NCI-H1092 treated with DMSO at 0.1 percent for 48 hours (cell line): Measurements from ENCODE around the gene CTDSP2.
"Not testable (repeated sequence)": the region's sequence is repeated elsewhere in the genome, so short reads cannot be mapped to it uniquely, and the experiment has no call there.

Experiments
- DNase-seq: peaks from one replicate; lab custom pipeline; 2025; lab: John Stamatoyannopoulos, UW

CTDSP2 gene, protein sequence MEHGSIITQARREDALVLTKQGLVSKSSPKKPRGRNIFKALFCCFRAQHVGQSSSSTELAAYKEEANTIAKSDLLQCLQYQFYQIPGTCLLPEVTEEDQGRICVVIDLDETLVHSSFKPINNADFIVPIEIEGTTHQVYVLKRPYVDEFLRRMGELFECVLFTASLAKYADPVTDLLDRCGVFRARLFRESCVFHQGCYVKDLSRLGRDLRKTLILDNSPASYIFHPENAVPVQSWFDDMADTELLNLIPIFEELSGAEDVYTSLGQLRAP

DNA sequence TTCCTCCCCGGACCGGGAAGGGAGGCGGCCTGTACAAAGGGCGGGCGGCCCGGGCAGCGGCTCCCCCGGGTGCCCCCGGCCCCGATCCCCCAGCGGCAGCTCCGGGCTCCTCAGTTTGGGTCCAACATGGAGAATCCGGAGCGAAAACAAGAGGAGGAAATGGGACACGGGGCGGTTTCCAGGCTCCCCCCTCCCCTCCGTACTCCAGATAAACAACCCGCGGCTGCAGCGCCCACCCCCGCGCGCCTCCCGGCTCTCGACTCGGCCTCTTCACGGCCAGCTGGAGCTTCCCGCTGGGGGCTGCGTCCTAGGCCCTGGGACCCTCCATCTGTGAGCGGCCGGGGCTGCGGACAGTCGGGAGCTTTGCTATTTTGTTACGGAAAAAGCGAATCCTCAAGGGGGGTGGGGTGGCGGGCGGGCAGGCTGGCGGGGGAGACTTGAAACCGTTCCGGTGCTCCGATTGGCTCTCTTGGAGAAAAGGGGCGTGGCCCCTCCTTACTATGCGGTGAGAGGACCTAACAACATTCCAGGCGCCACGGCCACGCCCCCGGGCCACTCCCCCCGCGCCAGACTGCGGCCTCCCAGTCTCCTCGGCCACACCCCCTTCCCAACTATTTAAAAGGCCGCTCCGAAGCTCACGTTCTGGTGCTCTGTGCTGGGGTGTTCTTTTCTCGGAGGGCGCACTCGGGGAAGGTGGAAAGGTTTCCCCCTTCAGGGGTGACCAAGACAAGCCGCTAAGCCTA lies at the start of gene CTDSP2:
CTDSP2 (minus strand) TSS at position 153 of the 743 bp plus-strand sequence. CDS start 294 bp downstream, outside the sequence.
- DNase-seq, result peak; percentile 90

DNA sequence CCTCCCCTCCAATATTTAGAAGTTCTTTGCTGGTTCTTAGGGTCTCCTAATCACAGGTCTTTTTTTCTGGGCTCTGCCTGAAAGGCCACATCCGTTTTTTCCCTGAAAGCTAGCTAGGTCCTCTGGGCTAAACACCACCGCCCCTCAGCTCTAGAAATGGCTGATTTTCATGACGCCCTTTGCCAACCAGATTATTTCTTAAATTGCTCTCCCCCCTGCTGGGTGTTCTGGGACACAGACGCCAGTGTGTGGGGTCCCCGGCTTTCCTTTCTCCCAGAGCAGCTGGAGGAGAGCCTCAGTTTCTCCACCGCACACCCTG lies 49.5 kb upstream of the CTDSP2 start:
- peak; percentile 11 for DNase-seq

DNA sequence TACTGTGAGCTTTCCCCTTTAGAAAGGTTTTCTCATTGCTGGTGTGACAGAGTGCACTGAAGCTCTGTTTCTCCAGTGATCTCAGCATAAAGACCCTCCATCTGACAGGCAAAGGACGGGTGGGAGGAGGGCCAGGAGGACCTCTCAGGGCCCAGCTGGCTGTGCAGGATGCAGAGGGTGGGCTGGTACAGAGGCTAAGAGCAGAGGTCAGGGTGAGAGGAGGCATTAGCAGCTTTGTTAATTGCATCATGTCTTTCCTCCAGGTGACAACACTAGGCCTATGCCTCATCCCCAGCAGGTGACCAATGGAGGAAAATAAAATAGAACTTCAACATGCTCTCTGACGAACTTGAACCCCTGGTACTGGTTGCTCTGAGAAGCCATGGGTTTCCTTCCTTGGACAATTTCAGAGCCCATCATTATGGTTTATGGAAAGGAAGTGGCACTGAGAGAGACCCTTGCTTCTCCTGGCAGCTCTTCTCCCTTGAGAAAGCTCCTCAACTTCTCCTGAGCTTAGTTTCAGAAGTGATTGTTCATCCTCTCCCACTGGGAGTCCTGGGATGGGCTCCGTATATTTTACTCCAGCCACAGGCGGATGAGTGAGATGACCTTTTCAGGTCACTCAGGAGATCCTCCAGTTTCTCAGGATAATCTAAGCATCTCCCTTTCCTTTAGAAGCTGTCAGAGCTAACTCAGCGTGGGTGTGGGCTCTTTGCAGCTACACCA lies 49.0 kb upstream of the CTDSP2 start:
- DNase-seq, result peak; percentile 42

DNA sequence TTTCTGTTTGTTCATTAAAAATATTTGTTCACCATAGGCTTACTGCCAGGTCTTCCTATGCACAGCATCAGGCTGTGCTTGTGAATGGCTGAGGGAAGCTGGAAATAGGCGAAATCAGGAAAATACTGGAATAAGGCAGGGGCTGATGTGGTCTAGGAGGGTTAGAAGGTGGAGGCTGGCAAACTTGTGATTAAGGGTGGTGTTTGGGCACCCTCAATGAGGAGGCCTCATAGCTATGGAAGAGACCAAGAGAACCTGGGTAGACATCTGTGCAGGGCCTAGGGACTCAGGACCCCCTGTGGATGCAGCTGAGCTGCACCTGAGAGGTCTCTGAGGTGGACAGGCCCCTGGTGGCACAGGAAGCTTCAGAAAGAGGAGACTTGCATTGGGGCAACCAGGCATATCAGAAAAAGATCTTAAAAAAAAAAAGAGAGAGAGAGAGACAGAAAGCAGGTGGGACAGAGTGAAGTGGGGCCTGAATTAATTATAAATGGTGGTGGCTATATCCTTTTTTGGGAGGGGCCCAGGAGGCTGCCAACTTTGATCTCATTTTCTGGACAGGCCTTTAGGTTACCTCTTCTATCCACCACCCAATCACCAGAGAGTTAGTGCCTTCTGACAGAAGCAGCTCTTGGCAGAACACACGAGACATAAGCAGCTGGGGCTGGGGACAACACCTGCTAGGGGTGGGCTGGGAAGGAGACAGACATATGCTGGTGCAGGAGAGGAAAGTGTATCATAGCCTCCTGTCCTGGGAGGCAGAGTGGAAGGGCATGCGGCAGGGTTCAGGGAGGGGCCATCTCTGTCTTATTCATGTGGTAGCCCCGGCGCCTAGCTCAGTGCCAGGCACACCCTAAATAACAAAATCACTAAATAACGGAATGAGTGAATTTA lies 48.1 kb upstream of the CTDSP2 start:
- peak; percentile 72 for DNase-seq

DNA sequence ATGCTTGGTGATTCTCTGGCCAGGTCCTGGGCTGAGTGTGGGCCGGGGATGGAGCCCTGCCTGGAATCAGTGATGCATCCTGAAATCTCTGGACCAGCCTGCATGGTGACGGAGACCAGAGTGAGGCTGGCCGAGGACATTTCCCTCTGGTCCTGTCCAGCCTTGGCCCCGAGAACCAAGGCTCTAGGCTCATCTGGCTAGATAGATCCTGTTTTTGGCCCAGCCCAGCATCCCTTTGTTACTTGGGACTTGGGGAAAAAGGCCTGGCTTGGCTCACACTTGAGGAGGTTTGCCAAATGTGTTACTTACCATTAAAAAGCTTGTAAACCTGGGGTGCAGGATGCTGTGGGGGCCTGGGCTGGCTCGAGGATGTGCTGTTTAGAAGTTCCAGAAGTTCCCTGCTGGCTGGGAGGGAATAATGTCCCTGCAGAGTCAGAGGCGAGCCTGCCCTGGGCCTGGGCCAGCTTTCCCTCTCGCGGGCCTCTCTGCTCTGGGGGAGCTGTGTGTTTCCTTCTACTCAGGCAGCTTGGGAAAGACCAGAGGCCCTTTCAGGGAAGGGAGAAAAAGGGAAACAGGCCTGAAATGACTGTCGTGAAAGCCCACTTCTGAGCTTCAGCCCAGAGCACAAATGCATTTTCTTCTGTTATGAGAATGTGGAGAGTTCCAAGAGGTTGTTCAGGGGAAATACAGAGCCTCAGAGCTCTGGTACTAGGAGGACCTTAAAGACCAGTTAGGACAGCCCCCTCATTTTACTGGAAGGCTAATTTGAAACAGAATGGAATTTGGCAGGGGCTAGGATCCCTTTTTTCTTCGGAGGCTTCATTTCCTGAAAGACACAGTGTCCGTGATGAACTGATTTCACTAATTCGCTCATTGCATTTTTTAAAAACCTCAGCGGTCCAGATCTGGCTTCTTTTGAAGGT lies 47.2 kb upstream of the CTDSP2 start:
- DNase-seq, result peak; percentile 40

DNA sequence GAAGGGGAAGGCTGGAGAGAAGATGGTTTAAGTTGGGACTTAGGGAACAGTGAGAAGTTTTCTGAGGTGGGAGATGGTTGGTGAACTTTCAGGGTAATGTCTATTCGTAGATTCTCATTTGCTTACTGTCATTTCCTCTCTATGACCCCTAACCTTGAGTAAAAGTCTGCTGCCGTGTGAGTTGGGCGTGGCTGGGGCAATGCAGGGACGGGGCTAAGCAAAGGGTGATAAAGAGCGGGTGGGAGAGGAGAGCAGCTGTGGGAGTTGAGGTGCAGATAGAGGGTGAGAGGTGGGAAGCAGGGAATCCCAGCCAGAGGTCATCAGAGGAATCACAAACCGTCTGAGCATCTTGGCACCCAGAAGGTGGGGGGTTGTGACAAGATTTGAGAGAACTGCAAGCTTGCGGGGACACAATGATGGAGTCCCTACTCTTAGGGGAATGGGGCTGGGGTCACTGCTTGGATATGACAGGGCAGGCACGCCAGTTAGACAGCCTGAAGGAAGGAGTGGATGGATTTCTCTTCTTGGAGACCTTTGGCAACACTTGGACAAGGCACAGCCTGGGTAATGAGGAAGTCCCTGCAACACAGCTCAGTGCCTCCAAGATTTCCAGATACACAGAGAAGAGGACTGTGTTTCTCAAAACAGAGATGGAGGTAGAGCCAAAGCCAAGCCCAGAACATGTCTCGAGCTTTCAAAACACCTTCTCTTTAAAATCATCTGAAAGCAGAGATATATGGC lies 45.9 kb upstream of the CTDSP2 start:
- no peak for DNase-seq

DNA sequence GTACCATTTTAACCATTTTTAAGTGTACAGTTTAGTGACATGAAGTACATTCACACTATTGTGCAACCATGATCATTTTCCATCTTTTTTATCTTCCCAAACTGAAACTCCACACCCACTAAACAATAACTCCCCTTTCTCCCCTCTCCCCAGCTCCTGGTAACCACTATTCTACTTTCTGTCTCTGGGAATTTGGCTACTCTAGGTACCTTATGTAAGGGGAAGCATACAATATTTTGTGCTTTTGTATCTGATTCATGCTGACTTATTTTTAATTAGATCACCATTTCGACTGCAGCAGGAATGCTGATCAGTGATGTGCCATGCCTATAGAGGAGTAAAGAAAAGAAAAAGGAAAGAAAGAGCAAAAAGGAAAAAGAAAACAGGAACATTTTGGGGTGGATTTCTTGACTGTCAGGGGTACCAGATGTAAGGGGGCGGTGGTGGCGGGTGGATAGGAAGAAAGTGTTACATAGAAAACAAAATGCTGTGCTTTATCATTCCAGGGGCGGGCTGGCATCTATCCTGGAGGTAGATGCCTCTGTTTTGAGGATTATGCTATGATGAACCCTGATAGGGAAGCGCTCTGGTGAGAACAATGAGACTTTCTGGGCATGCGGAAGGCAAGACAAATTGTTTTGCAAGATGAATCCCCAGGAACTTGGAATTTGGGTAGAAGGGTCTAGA lies 45.2 kb upstream of the CTDSP2 start:
- no peak for DNase-seq

DNA sequence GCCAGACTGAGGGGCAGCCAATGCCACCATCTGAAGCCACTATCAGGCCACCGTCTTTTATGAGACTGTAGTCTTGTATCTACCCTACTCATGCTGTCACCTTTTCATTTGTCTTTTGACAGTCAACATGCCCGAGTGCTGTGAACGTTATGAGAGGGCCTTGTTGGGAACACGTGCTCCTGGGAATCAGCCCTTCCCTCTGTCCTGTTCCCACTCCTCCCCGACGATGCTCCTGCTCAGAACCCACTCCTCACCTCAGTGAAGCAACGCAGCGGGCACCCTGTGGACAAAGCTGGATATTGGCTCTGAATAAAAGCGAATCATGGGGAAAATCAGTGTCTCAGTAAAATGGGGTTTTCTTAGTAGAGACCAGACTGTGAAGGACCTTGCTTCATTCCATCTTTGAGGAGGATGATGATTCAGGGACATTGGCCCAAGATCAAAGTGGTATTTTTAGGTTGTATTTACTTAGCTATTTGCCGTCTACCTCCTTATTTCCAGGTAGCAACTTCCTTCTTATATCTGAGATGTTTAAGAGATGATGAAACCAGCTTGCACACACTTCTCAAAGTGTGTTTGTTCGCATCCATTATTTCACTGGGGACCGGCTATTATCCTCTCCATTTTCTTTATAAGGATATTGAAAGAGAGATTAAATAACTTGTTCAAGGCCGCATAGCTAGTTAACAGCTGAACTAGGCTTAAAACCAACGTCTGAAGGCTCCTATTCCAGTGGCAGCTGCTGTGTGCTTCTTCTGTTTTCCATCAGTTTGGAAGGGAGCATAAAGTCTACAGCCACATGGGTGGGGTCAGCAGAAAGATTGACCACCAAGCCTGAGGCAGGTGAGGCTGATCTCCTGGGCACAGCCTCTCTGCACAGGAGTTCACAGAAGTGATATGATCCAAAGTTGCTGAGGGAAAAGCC lies 43.9 kb upstream of the CTDSP2 start:
- DNase-seq, result peak; percentile 13

DNA sequence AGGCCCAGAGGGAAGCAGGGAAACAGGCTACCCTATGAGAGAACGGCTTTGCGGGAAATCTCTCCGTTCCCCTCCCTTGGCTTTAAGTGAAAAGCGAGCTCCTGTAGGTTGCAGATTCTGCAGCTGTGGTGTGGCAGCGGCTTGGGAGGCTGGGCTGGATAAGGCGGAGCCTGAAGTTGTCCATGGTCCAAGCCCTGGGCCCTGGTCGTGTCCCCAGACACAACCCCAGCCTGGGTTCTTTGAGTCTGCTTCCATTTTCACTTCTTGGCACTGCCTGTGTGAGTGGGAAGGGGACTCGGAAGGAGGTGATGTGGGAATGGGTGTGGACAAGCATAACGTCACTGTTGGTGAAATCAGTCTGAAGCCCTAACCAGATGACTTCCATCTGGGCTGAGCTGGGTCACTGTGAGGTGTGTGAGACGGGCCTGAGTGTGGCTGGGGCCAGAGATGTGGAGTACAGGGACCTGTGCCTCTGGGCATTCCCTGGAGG lies 43.0 kb upstream of the CTDSP2 start:
- peak; percentile 28 for DNase-seq

DNA sequence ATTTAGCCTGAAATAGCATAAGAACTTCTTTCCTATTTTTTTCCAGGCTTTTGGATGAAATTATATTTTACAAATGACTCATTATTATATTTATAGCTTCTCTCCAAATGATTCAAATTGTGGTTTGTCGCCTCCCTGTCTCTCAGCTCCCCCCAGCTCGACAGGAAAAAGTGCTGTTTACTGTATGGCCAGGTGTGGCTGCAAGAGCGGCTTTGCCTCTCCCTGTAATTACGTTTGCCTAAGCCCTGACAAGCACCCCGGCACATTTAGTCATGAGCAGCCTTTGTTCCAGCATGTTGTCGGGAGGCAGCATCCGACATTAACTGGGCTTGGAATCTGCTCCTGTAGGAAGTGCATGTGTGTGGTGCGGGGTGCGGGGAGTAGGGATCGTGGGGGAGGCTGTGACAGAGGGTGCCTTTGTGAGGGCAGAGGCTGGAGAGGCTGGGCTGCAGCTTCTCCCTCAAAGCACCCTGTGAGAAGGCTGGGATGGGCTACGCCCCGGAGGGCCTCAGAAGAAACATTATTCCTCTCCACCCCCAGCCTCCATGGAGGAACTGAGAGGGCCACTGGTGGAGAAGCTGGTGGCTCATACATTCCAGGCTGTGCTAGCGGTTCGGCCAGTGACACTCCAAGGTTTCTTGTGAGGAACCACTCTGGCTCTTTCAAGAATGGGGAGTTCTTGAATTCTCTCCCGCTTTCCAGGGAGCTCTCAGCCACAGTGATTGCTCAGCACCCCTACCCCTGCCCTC lies 42.1 kb upstream of the CTDSP2 start:
- DNase-seq, result peak; percentile 80

DNA sequence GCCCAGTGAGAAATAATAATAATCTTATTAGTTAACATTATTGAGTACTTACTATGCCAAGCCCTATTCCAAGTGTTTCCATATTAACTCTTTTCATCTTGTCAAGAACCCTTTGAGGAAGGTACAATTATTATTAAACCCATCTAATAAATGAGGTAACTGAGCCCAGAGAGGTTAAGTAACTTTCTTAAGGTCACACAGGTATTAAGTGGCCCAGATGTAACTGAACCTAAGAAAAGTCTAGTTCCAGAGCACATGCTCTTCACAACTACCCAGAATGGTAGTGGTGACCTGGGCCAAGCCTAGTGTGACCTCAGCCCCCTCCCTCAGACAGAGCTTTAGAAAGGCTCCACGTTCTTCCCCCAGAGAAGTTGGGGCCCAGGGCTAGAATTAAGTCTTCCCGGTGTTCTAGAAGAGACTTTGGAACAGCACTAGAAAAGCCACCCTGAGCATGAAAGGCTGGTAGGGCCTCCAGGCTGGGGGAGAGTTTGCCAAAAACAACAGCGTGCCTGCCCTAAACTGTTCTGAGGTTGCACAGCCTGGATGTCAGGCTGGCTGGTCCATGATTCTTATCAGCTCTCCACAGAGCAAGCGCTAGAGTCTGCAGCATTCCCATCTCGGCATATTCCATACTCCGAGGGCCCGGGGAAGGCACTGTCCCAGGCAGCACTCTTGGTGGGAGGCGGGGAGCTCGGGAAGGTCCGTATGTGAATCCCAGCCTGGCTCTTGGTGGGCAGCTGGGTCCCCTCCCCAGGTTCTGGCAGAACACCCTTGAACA lies 41.3 kb upstream of the CTDSP2 start:
- DNase-seq, result no peak

DNA sequence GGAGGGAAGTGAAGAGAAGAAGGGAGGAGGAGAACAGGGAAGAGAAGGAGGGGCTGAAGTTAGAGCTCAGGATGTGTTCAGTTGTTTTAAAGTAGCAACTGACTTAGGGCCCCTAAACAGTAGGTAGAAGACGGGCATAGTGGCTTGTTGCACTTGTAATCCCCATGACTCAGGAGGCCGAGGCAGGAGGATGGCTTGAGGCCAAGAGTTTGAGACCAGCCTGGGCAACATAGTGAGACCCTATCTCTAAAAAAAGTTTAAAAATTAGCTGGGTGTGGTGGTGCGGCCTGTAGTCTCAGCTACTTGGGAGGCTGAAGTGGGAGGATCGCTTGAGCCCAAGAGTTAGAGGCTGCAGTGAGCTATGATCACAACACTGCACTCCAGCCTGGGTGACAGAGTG lies 40.4 kb upstream of the CTDSP2 start:
- not testable (repeated sequence) for DNase-seq

DNA sequence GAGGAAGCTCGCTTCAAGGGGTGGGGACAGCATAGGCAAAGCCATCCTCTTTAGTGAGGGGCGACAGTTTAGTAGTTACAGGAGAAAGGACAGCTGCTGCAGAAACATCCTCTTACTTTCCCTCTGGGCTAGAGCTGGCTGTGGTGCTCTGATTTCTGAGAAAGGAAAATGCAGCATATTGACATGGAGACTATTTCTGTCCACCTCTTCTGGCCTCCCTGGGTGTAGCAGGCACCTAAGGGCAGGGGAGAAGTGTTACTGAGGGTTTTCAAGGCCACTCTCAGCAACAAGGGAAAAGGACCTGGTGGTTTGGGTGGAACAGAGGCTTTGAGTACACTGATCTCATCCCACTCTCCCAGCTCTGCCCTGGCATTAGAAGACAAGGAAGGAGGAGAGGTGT lies 40.0 kb upstream of the CTDSP2 start:
- DNase-seq, result no peak

DNA sequence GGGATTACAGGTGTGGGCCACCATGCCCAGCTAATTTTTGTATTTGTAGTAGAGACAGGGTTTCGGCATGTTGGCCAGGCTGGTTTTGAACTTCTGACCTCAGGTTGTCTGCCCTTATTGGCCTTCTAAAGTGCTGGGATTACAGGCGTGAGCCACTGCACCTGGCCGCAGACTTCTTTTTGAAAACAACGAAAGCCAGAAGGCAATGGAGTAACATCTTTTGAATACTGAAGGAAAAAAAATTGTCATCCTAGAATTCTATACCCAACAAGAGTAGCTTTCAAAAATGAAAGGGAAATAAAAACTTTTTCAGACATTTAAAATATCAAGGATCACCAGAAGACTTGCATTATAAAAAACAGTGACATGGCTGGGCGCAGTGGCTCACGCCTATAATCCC lies 38.7 kb upstream of the CTDSP2 start:
- no peak for DNase-seq

DNA sequence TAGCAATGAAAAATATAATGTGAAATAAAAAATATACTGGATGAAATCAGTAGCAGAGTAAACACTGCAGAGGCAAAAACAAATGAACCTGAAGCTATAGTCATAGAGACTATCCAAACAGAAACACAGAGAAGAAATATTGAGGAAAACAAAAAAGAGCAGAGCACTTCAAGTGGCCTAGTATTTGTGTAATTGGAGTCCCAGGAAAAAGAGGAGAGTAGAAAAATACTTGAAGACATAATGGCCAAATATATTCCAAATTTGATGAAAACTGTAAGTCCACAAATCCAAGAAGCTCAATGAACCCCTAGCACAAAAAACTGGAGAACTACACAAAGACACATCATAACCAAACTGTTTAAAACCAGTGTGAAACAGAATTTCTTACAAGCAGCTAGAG lies 37.2 kb upstream of the CTDSP2 start:
- DNase-seq, result no peak

DNA sequence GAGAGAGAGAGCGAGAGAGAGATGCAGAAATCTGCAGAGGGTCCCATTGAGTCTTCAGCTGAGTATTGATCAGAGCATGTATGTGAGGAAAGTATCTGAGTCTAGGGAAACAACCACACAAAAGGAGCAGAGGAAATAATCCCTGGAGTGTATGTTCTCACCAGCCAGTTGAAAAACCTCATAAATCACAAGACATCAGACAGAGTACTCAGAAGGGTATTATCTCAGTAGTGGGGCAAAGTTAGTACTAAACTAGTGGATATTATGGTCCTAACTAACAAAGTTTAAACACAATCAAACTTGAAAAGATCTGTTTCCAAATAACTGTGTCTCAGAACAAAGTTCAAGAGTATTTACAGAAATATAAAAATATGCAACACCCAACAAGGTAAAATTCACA lies 36.5 kb upstream of the CTDSP2 start:
- no peak for DNase-seq

DNA sequence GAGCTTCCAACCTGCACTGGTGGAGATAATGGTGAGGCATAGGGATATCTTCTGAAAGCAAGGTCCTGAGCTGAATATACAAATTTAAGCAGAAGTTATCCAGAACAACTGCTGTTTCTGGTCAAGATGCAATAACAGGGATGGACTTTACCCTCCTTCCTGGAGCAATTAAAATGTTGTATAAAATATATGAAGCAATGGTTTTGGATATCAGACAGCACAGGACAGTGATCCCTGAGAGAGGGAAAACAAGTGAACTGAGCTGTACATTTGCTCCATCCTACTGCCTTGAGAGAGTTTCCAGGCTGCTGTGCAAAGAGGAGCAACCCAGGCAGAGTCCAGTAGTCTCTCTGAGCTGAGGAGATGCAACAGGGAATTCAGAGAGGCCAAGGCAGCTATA lies 36.0 kb upstream of the CTDSP2 start:
- DNase-seq, result no peak
